IMR-90 (cell line): Measurements from ENCODE around the gene SLF1. TPM values are rescaled to one million over a fixed set of nuclear protein-coding genes. Genes with fewer than 3 reads are reported as not detected.

ENCODE experiments used
- ATAC-seq: fragments of 200-7000 bp; cut with Tn5 transposase; 2 replicates; pipeline ENCODE4 v1.9.1; 2020; ENCODE audit warnings: low read depth, mild to moderate bottlenecking, moderate library complexity
- BruUV-seq: library from RNA; stranded (reverse); fragments of 400-500 nt; replicated peaks from 2 replicates; lab custom pipeline; 2021; lab: Mats Ljungman, UMichigan
- CTCF ChIA-PET: fragments of 300-600 bp; formaldehyde crosslinking; extraction: SDS; loops from one replicate; lab custom pipeline; 2021; ENCODE audit warnings: antibody characterized with exemption; lab: Yijun Ruan, JAX
- POLR2A ChIA-PET: fragments of 300-600 bp; sonication (Branson Sonifier 250); formaldehyde crosslinking; loops from one replicate; lab custom pipeline; 2022; ENCODE audit warnings: antibody characterized with exemption; ENCODE audit not compliant: unreplicated experiment; lab: Charles Lee
- DNase-seq: peaks from one replicate; pipeline ENCODE4 v3.0.0; 2013
- H2AFZ ChIP-seq: replicated peaks from 2 replicates; pipeline ENCODE3; 2013; ENCODE audit warnings: low read length, mild to moderate bottlenecking; ENCODE audit not compliant: poor library complexity
- H2AK5ac ChIP-seq: 2 replicates; pipeline ENCODE4 v1.6.1; 2013; ENCODE audit warnings: low read depth, low read length, inconsistent platforms
- H2AK9ac ChIP-seq: replicated peaks from 2 replicates; pipeline ENCODE3; 2013; ENCODE audit warnings: mild to moderate bottlenecking, low read depth, low read length, moderate library complexity; ENCODE audit not compliant: poor library complexity
- H2BK120ac ChIP-seq: 2 replicates; pipeline ENCODE4 v1.6.1; 2013; ENCODE audit warnings: low read depth, low read length, inconsistent platforms
- H2BK15ac ChIP-seq: 3 replicates; pipeline ENCODE4 v1.6.1; 2013; ENCODE audit warnings: low read depth, low read length, inconsistent platforms
- H2BK20ac ChIP-seq: 2 replicates; pipeline ENCODE4 v1.6.1; 2013; ENCODE audit warnings: low read depth, mild to moderate bottlenecking, inconsistent platforms, low read length, moderate library complexity
- H2BK5ac ChIP-seq: 2 replicates; pipeline ENCODE4 v1.6.1; 2013; ENCODE audit warnings: mild to moderate bottlenecking, low read depth, low read length, inconsistent platforms; ENCODE audit not compliant: poor library complexity, severe bottlenecking
- H3K14ac ChIP-seq: replicated peaks from 2 replicates; pipeline ENCODE4 v1.6.1; 2013; ENCODE audit warnings: low read depth, low read length, inconsistent platforms
- H3K18ac ChIP-seq: 2 replicates; pipeline ENCODE4 v1.6.1; 2013; ENCODE audit warnings: low read depth, low read length, control low read depth
- H3K23ac ChIP-seq: 2 replicates; pipeline ENCODE4 v1.6.1; 2013; ENCODE audit warnings: low read depth, low read length, inconsistent platforms
- H3K27ac ChIP-seq: 2 replicates; pipeline ENCODE4 v1.5.1; 2013; ENCODE audit warnings: mild to moderate bottlenecking, control low read depth, low read length; ENCODE audit not compliant: insufficient read depth
- H3K27me3 ChIP-seq: 2 replicates; pipeline ENCODE4 v1.6.1; 2013; ENCODE audit warnings: low read length; ENCODE audit not compliant: control insufficient read depth, insufficient read depth
- H3K36me3 ChIP-seq: 2 replicates; pipeline ENCODE4 v1.6.1; 2013; ENCODE audit warnings: low read length, mixed read lengths; ENCODE audit not compliant: control insufficient read depth, insufficient read depth
- H3K4ac ChIP-seq: 2 replicates; pipeline ENCODE4 v1.6.1; 2013; ENCODE audit warnings: low read depth, low read length, inconsistent platforms
- H3K4me1 ChIP-seq: 2 replicates; pipeline ENCODE4 v1.6.1; 2013; ENCODE audit warnings: low read length, mixed read lengths; ENCODE audit not compliant: control insufficient read depth, insufficient read depth
- H3K4me2 ChIP-seq: 2 replicates; pipeline ENCODE4 v1.6.1; 2013; ENCODE audit warnings: low read depth, mild to moderate bottlenecking, control low read depth, low read length, moderate library complexity
- H3K4me3 ChIP-seq: 2 replicates; pipeline ENCODE4 v1.5.1; 2013; ENCODE audit warnings: low read depth, mild to moderate bottlenecking, control low read depth, low read length, moderate library complexity; ENCODE audit not compliant: insufficient read depth
- H3K56ac ChIP-seq: 2 replicates; pipeline ENCODE4 v1.6.1; 2013; ENCODE audit warnings: low read length, inconsistent platforms; ENCODE audit not compliant: insufficient read depth; ENCODE audit errors: extremely low read depth
- H3K79me1 ChIP-seq, 2 experiments: 2 replicates each; pipeline ENCODE4 v1.6.1; 2013; ENCODE audit warnings: low read length in 2 of 2, inconsistent platforms in 1 of 2, low read depth in 1 of 2
- H3K9ac ChIP-seq: 2 replicates; pipeline ENCODE4 v1.6.1; 2013; ENCODE audit warnings: low read depth, low read length, control low read depth
- H3K9me1 ChIP-seq: 2 replicates; pipeline ENCODE4 v1.6.1; 2013; ENCODE audit warnings: low read length, inconsistent platforms; ENCODE audit not compliant: insufficient read depth
- H3K9me3 ChIP-seq: 2 replicates; pipeline ENCODE4 v1.6.1; 2013; ENCODE audit warnings: low read length; ENCODE audit not compliant: control insufficient read depth, insufficient read depth
- H4K20me1 ChIP-seq: 2 replicates; pipeline ENCODE4 v1.6.1; 2013; ENCODE audit warnings: low read length, inconsistent platforms; ENCODE audit not compliant: insufficient read depth
- H4K5ac ChIP-seq: 2 replicates; pipeline ENCODE4 v1.6.1; 2013; ENCODE audit warnings: mild to moderate bottlenecking, low read depth, low read length, control low read depth
- H4K8ac ChIP-seq, 2 experiments: 2 replicates each; pipeline ENCODE4 v1.6.1; 2013; ENCODE audit warnings: low read depth in 2 of 2, low read length in 2 of 2, control low read depth in 1 of 2, inconsistent platforms in 1 of 2
- H4K91ac ChIP-seq: 2 replicates; pipeline ENCODE4 v1.6.1; 2013; ENCODE audit warnings: low read depth, low read length, inconsistent platforms; ENCODE audit not compliant: insufficient read depth
- CHD1 ChIP-seq: IDR thresholded peaks from 2 replicates; pipeline ENCODE4 v1.6.1; 2012; ENCODE audit warnings: low read depth, low read length, improper control_type of control experiment
- RAD21 ChIP-seq: IDR thresholded peaks from 2 replicates; pipeline ENCODE4 v1.6.1; 2012; ENCODE audit warnings: low read length, improper control_type of control experiment
- SMC3 ChIP-seq: fragments of 150-350 bp; IDR thresholded peaks from 2 replicates; pipeline ENCODE4 v1.6.1; 2016; ENCODE audit warnings: low read depth, mild to moderate bottlenecking, antibody characterized with exemption, low read length, moderate library complexity
- WGBS, 2 experiments: methylation state at CpG; one replicate each; pipeline versions ENCODE4 v1.1.5 to v1.1.7; 2013; ENCODE audit warnings: missing lambda C conversion rate in 2 of 2; ENCODE audit not compliant: insufficient read length in 1 of 2; ENCODE audit errors: extremely low coverage in 2 of 2; 5-methylcytosine and 5-hydroxymethylcytosine counted together
- dilution Hi-C: fragments of 300-500 bp; cut with HindIII; formaldehyde crosslinking; loops from one replicate; pipeline ENCODE4 v1.14.3; 2018; ENCODE audit warnings: low sequenced_read_pairs; ENCODE audit not compliant: unreplicated experiment
- in situ Hi-C: fragments of 300-500 bp; cut with MboI; formaldehyde crosslinking; loops from 3 replicates; pipeline ENCODE4 v1.14.3; 2019; ENCODE audit warnings: low sequenced_read_pairs, inconsistent platforms, mixed read lengths
- intact Hi-C: fragments of 100-400 bp; cut with micrococcal nuclease; formaldehyde crosslinking; loops from 2 replicates; pipeline ENCODE4 v1.10.0; 2022
- polyA plus RNA-seq, 3 experiments: library from polyadenylated mRNA; depleted of rRNA; stranded (reverse); fragments of >200 nt; gene quantifications; 2 replicates each; pipeline ENCODE4 v1.2.3, GENCODE V29; 2012; ENCODE audit warnings: low replicate concordance in 1 of 3
- total RNA-seq: library from RNA; depleted of rRNA; stranded (reverse); fragments of >200 nt; gene quantifications from 2 replicates; pipeline ENCODE4 v1.2.3, GENCODE V29; 2012
- TF ChIP-seq, protein P1 (sequence below): fragments of 150-350 bp; IDR thresholded peaks from 2 replicates; pipeline ENCODE4 v1.6.1; 2017; ENCODE audit warnings: mild to moderate bottlenecking, antibody characterized with exemption, low read length, low read depth
- TF ChIP-seq, protein P2 (sequence below): conservative IDR thresholded peaks from 2 replicates; pipeline ENCODE4 v1.5.1; 2012; ENCODE audit warnings: mild to moderate bottlenecking, low read depth, low read length, improper control_type of control experiment

Gene SLF1
- total and polyA plus RNA-seq, 2 of the 4 experiments (the other 2 are of a cell fraction) = 1.9 to 3.4 TPM

DNA sequence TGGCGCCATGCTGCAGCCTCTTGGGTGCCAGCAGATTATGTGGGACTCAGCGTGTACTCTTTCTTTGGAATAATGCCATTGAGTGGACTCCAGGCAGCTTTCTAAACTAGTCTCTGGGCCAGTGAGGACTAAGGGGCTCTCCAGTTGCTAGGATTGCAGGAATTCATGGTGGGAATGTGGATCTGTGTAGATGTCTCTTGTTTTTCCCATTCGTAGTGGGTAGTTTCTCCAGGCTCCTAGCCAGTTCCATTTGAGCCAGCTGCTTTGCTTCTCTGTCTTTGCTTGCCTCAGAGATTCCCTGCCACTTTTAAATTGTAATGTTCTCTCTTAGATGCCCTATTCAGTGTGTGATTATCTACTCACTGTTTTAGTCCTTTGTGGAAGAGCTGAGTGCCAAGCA lies 42.6 kb downstream of the SLF1 start:
- dilution Hi-C loops (no loop called here), in situ Hi-C loops (no loop called here), intact Hi-C loops (no loop called here)
- no peak overlapping the region for H3K18ac ChIP-seq
- BruUV-seq = no TSS peak
- WGBS, 2 experiments = 100% methylated on average over 2 of the region's 3 CpGs; no CpG with 5 or more reads in 1 of the 2 experiments
- H2BK120ac ChIP-seq = no peak overlapping the region
- TF ChIP-seq, protein P1, sequence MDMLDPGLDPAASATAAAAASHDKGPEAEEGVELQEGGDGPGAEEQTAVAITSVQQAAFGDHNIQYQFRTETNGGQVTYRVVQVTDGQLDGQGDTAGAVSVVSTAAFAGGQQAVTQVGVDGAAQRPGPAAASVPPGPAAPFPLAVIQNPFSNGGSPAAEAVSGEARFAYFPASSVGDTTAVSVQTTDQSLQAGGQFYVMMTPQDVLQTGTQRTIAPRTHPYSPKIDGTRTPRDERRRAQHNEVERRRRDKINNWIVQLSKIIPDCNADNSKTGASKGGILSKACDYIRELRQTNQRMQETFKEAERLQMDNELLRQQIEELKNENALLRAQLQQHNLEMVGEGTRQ = no peak
- TF ChIP-seq RAD21 = no peak
- TF ChIP-seq, protein P2, sequence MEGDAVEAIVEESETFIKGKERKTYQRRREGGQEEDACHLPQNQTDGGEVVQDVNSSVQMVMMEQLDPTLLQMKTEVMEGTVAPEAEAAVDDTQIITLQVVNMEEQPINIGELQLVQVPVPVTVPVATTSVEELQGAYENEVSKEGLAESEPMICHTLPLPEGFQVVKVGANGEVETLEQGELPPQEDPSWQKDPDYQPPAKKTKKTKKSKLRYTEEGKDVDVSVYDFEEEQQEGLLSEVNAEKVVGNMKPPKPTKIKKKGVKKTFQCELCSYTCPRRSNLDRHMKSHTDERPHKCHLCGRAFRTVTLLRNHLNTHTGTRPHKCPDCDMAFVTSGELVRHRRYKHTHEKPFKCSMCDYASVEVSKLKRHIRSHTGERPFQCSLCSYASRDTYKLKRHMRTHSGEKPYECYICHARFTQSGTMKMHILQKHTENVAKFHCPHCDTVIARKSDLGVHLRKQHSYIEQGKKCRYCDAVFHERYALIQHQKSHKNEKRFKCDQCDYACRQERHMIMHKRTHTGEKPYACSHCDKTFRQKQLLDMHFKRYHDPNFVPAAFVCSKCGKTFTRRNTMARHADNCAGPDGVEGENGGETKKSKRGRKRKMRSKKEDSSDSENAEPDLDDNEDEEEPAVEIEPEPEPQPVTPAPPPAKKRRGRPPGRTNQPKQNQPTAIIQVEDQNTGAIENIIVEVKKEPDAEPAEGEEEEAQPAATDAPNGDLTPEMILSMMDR = no peak
- no peak for TF ChIP-seq SMC3
- TF ChIP-seq CHD1 = no peak
- H3K56ac ChIP-seq = no peak overlapping the region
- H3K23ac ChIP-seq = no peak overlapping the region
- ChIA-PET POLR2A (interaction anchor here (0.6 kb wide), 1 partner anchor 30 kb away, joined by 3 read pairs; no protein-coding TSS in a partner anchor), CTCF (no interaction called here)
- no peak overlapping the region for H3K27ac ChIP-seq
- H4K20me1 ChIP-seq = no peaks in the 10 kb centered on the region
- H3K14ac ChIP-seq = no peak overlapping the region
- H3K36me3 ChIP-seq = 0 out of 2 replicates have a peak, but pooled peaks cover 1% of the 10 kb centered on the region
- peaks cover 4 to 8% of the 10 kb centered on the region in 2 experiments; a peak in 1 of 4 replicates for H3K79me1 ChIP-seq
- H2AK5ac ChIP-seq = no peak overlapping the region
- DNase-seq (no peak), ATAC-seq (no peak)
- H3K4me1 ChIP-seq = no peaks in the 10 kb centered on the region
- no peaks in the 10 kb centered on the region for H3K27me3 ChIP-seq
- H4K5ac ChIP-seq = no peak overlapping the region
- H3K9ac ChIP-seq = no peak overlapping the region
- no peak overlapping the region for H2AFZ ChIP-seq
- no peak overlapping the region for H2BK20ac ChIP-seq
- no peak overlapping the region for H3K4me2 ChIP-seq
- H3K4me3 ChIP-seq = no peak overlapping the region
- no peaks in the 10 kb centered on the region for H3K9me1 ChIP-seq
- 0 out of 2 replicates have a peak, but pooled peaks cover 1% of the 10 kb centered on the region for H3K9me3 ChIP-seq
- H3K4ac ChIP-seq = no peak overlapping the region
- H2AK9ac ChIP-seq = no peak overlapping the region
- no peak overlapping the region for H2BK15ac ChIP-seq
- H4K91ac ChIP-seq = no peak overlapping the region
- H2BK5ac ChIP-seq = no peak overlapping the region
- H4K8ac ChIP-seq = no peak overlapping the region
